T-helper 9 cell (primary cell): ENCODE measurements around the gene ALDH2.
"Not testable (repeated sequence)": the region's sequence is repeated elsewhere in the genome, so short reads cannot be mapped to it uniquely, and the experiment has no call there.

Source experiments
- DNase-seq: peaks from one replicate; pipeline ENCODE4 v3.0.0-alpha.2; 2020

ALDH2 gene

DNA sequence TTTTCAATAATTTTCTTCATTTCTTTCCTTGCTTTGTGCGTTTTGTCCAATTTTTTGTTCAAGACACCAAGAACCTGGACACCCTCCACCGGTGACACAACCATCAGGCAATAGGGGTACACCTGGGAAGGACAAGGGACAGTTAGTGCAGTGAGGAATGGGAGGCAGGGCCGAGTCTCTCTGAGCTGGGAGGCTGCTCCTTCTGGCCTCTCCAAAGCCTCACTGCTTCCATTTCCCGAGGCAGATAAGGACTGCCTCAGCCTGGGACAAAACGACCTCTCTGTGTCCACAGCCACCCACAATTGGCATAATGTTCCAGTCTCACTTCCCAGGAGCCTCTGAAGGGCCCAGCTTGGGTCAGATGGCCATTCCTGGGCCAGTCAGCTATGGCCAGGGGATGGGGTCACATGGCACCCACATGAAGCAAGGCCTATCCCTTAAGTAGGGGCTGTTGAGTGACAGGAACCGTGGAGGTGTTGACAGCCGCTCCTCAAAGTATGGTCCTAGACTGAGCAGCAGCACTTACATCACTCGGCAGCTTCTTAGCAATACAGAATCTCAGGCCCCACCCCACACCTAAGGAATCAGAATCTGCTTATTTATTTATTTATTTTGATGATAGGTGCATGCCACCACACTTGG, 61.7 kb downstream of the ALDH2 start:
- no peak for DNase-seq

DNA sequence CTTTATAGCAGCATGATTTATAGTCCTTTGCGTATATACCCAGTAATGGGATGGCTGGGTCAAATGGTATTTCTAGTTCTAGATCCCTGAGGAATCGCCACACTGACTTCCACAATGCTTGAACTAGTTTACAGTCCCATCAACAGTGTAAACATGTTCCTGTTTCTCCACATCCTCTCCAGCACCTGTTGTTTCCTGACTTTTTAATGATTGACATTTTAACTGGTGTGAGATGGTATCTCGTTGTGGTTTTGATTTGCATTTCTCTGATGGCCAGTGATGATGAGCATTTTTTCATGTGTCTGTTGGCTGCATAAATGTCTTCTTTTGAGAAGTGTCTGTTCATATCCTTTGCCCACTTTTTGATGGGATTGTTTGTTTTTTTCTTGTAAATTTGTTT, 62.9 kb downstream of the ALDH2 start:
- not testable (repeated sequence) for DNase-seq

DNA sequence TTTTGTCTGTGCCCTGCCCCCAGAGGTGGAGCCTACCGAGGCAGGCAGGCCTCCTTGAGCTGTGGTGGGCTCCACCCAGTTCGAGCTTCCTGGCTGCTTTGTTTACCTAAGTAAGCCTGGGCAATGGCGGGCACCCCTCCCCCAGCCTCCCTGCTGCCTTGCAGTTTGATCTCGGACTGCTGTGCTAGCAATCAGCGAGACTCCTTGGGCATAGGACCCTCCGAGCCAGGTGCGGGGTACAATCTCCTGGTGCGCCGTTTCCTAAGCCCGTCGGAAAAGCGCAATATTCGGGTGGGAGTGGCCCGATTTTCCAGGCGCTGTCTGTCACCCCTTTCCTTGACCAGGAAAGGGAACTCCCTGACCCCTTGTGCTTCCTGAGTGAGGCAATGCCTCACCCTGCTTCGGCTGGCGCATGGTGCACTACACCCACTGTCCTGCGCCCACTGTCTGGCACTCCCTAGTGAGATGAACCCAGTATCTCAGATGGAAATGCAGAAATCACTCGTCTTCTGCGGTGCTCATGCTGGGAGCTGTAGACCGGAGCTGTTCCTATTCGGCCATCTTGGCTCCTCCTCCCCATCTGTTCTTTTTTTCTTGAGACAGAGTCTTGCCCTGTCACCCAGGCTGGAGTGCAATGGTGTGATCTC, 68.1 kb downstream of the ALDH2 start:
- not testable (repeated sequence) for DNase-seq

DNA sequence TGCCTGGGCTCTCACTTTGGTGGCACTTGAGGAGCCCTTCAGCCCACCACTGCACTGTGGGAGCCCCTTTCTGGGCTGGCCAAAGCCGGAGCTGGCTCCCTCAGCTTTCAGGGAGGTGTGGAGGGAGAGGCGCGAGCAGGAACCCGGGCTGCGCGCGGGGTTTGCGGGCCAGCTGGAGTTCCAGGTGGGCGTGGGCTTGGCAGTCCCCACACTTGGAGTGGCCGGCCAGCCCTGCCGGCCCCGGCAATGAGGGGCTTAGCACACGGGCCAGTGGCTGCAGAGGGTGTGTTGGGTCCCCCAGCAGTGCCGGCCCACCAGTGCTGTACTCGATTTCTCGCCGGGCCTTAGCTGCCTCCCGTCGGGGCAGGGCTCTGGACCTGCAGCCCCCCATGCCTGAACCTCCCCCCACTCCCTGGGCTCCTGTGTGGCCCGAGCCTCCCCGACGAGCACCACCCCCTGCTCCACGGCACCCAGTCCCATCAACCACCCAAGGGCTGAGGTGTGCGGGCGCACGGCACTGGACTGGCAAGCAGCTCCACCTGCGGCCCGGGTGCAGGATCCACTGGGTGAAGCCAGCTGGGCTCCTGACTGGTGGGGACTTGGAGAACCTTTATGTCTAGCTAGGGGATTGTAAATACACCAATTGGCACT, 68.9 kb downstream of the ALDH2 start:
- not testable (repeated sequence) for DNase-seq

DNA sequence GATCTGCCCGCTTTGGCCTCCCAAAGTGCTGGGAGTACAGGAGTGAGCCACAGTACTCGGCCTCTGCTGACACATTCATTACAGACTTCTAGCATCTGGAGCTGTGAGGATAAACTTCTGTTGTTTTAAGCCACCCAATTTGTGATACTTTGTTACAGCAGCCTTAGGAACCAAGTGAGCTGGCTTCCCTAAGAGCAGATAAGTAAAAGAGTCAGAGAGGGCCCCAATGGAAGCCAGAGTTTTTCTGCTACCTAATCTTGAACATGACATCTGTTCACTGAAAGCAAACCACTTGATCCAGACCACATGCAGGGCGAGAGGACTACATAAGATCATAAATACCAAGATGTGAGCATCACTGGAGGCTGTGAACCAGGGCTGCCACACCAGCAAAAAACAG, 71.6 kb downstream of the ALDH2 start:
- DNase-seq, result no peak

DNA sequence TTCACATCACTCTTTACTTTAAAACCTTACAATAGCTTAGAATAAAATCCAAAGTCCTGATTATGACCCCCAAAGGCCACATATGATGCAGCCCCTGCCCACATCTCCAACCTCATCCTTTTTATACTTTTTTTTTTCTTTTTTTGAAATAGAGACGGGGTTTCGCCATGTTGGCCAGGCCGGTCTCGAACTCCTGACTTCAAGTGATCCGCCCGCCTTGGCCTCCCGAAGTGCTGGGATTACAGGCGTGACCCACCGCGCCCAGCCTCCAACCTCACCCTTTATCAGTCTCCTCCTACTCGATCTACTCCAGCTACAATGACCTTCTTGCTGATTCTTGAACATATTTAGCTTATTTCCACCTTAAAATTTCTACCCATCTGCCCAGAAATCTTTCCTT, 74.1 kb downstream of the ALDH2 start:
- DNase-seq, result no peak

DNA sequence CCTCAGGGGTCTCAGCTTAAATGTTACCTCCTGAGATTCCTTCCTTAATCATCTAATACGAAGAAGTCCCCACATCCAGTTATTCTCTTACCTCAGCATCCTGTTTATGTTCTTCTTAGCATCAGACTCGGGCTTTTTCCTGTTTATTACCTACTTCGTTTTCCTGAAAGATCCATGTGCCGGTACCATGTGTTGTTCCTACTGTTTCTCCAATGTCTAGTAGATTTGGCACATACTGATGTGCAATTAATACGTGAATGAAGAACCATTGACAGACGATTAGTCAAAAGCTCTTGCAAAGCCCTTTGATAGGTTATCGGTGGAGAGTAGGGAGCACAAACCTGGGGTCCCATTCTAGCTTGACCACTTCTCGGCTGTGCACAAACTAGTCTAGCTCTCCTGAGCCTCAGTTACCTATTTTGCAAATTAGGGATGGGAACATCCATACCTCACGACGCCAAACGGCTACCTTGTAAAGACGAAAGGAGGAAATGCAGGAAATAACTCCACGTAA, 74.6 kb downstream of the ALDH2 start:
- DNase-seq, result no peak

DNA sequence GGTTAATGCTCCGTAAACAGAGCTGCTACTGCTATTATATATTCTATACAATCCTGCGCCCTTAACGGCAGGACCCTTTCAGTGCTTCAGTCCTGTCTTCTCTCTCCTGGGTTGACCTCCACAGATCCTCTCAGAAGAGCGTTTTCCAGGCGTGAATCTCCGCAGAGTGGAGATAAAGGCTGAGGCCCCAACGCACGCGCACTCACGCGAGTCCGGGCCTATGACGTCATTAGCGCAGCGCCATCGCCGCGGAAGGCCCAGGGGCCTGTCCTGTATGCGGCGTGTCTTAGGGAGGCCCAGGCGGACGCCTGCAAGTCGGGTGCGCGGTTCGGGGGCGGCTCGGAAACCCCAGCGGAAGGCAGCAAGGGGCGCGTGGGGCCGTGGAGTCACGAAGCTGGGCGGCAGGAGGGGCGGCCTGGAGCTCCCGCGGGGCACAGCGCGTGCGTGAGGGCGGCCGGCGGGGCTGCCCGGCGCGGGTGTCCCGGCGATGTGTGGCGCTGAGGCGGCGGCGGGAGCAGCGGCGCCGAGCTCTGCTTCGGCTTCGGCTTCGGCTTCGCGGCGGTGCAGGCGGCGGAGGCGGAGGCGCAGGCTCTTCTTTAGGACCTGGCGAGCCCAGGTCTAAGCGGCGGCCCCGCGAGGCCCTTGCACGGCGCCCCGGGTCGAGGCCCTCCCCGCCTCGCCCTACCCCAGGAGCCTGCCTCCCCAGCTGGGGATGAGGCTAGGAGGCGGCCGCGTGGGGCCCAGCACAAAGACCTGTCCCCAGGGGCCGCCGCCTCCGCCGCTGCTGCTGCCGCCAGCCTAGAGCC, 75.2 kb downstream of the ALDH2 start, which contains the start of gene MAPKAPK5:
MAPKAPK5 (plus strand) TSS at position 479 of the 806 bp plus-strand sequence. CDS start 506 bp downstream, outside the sequence.
- peak; percentile 96 for DNase-seq

DNA sequence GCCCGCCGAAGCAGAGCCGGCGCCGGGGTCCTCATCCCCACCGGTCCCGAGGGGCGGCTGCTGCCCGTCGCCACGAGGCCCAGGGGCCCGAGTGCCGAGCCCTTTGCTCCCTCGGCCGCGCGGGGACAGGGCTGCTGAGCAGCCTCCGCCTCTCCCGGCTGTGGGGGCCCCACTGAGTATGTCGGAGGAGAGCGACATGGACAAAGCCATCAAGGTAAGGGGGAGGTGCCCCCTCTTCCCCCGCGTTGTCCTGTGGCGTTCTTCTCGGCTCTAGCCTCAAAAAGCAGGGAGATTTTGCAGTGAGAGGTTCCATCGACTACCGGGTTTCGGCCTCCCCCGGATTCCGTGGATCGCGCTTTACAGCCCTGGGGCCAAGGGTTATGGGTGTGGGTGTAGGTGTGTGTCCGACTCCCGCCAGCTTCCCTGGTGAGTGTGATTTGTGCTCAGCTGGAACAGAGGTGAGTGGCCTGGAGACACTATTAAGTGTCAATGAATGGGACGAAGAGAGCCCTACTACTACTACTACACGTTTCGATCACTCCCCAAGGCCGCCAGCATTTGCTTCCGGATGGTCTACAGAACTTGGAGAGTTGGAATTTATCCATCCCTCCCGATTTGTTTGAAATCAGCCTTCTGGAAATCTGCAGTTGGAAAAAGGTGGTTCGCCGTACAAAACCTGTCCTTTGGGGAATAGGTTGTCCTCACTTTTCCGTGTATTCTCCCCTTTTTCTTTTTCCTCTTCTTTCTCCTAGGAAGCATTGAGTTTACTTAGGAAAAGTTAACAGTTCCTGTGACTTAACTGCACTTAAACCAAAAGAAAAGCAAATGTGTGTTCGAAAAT, 76.0 kb downstream of the ALDH2 start:
- peak; percentile 5 for DNase-seq

DNA sequence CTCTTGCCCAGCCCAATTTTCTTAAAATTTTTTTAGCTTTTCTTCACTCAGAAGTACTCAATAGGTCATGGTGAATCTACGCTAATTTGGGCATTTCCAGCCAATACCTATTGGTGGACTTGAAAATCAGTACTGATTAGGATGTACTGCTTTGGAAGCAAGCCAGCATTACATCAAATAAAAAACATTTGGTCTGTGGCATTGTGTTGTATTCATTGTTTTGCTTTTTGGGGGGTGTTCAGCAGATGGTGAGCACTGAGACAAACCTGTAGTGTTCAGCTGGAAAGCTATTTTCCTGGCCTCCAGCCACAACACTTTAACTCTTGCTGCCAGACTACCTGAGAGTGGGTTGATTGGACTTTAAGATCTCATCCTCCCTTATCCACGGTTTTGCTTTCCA, 79.3 kb downstream of the ALDH2 start:
- DNase-seq, result no peak

DNA sequence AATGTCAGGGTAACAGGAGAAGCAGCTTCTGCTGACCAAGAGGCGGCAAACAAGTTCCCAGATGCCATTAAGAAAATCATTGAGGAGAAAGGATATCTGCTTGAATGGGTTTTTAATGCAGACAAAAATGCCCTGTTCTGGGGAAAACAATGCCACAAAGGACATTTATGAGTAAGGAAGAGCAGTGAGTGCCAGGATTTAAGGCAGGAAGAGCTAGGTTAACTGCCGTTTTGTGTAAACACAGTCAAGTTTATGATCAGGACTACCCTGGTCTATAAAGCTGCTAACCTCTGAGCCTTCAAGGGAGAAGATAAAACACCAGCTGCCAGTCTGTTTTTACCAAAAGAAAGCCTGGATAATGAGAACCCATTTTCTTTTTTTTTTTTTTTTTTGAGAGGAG, 83.8 kb downstream of the ALDH2 start:
- no peak for DNase-seq

DNA sequence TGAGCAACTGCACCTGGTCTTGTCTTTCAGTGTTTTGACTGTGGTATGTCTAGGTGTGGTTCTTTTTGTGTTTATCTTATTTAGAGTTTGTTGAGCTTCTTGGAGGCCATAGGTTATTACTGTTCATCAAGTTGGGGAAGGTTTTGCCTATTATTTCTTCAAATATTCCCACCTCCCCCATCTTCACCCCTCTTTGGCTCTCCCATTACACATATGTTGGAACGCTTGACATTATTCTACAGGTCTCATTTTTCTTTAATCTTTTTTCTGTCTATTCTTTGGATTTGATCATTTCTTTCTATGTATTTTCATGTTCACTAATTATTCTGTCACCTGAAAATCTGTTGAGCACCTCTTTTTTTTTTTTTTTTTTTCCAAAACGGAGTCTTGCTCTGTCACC, 91.5 kb downstream of the ALDH2 start:
- no peak for DNase-seq

DNA sequence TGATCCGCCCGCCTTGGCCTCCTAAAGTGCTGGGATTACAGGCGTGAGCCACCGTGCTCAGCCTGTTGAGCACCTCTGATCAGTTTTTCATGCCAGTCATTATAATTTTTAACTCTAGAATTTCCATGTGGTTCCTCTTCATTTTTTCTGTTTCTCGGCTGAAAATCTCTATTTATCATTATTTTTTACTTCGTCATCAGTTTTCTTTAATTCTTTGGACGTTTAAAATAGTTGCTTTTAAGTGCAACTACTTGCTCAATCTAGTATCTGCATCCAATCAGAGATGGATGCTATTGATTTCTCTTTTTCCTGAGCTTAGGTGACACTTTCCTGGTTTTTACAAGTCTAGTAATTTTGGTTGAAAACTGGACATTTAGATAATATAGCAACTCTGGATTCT, 92.0 kb downstream of the ALDH2 start:
- DNase-seq, result no peak

DNA sequence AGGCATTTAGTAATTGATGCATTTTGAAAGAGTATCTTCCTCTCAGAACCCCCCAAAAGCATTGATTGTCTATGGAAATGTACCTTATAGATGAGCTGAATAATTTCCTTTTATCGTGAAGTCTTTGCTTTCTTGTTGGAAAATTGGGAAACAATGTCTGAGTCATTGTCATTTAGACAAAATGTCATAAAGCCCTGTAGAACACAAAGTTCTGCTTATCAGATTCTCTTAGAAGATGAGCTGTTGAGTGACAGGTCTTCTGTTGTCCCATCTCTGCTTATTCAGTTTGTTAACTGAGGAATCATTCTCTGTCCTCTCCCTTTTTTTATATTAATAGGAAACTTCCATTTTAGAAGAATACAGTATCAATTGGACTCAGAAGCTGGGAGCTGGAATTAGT, 98.2 kb downstream of the ALDH2 start:
- no peak for DNase-seq
